Nephron (organoid): ENCODE data around the gene AFDN.

Experiments
- H3K27ac Mint-ChIP-seq, 3 experiments: 2 replicates each; pipeline ENCODE4 v1.8.0; 2020; ENCODE audit warnings: mixed read lengths in 3 of 3, mild to moderate bottlenecking in 2 of 3, moderate library complexity in 1 of 3
- H3K27me3 Mint-ChIP-seq: 2 replicates; pipeline ENCODE4 v1.8.0; 2021; ENCODE audit warnings: low read depth, mild to moderate bottlenecking, moderate library complexity, mixed read lengths
- H3K36me3 Mint-ChIP-seq: 2 replicates; pipeline ENCODE4 v1.8.0; 2020; ENCODE audit warnings: low read depth, mixed read lengths
- H3K4me1 Mint-ChIP-seq: 2 replicates; pipeline ENCODE4 v1.8.0; 2020; ENCODE audit warnings: mixed read lengths
- H3K4me3 Mint-ChIP-seq, 3 experiments: 2 replicates each; pipeline ENCODE4 v1.8.0; 2020; ENCODE audit warnings: mild to moderate bottlenecking in 3 of 3, mixed read lengths in 3 of 3, moderate library complexity in 2 of 3
- H3K9me3 Mint-ChIP-seq: 2 replicates; pipeline ENCODE4 v1.8.0; 2020; ENCODE audit warnings: mixed read lengths
- CTCF ChIP-seq, 3 experiments: fragments of 200-600 bp; sonication (generic); IDR thresholded peaks; one replicate each; pipeline ENCODE4 v1.5.0; 2021; ENCODE audit warnings: antibody characterized with exemption in 3 of 3; ENCODE audit not compliant: unreplicated experiment in 3 of 3

Gene AFDN

GRCh38 chr6:167863897-167864296, 37.2 kb downstream of the AFDN start:
- no peak for TF ChIP-seq CTCF (IDR thresholded peaks at IDR 0.05; ENCODE audit: unreplicated experiment in 3 of 3)
- Mint-ChIP-seq H3K36me3 (peaks cover 36% of the 10 kb centered on the region), H3K4me1 (peaks cover 26% of the 10 kb centered on the region), H3K27ac (no peak overlapping the region), H3K27me3 (no peaks in the 10 kb centered on the region), H3K9me3 (no peaks in the 10 kb centered on the region), H3K4me3 (no peak overlapping the region)

- TF ChIP-seq CTCF (IDR thresholded peaks at IDR 0.05; ENCODE audit: unreplicated experiment in 3 of 3): no peak
- no peaks in the 10 kb centered on the region for H3K27me3 Mint-ChIP-seq
- no peaks in the 10 kb centered on the region for H3K9me3 Mint-ChIP-seq
- H3K4me1 Mint-ChIP-seq: peaks cover 3% of the 10 kb centered on the region
- H3K4me3 Mint-ChIP-seq: no peak overlapping the region
- peaks cover 55% of the 10 kb centered on the region for H3K36me3 Mint-ChIP-seq
- H3K27ac Mint-ChIP-seq: peak overlapping the region in 2 of 3 experiments; percentile 27 to 54
Measured at GRCh38 chr6:167866642-167867041, 39.9 kb downstream of the AFDN start.

- H3K4me1 Mint-ChIP-seq: no peaks in the 10 kb centered on the region
- TF ChIP-seq CTCF (IDR thresholded peaks at IDR 0.05; ENCODE audit: unreplicated experiment in 3 of 3): no peak
- H3K9me3 Mint-ChIP-seq: no peaks in the 10 kb centered on the region
- no peaks in the 10 kb centered on the region for H3K27me3 Mint-ChIP-seq
- no peak overlapping the region for H3K27ac Mint-ChIP-seq
- H3K4me3 Mint-ChIP-seq: no peak overlapping the region
- H3K36me3 Mint-ChIP-seq: peaks cover 68% of the 10 kb centered on the region
Measured at GRCh38 chr6:167870321-167870720, 43.6 kb downstream of the AFDN start.

GRCh38 chr6:167872538-167873210, 46.0 kb downstream of the AFDN start:
- TF ChIP-seq CTCF (IDR thresholded peaks at IDR 0.05; ENCODE audit: unreplicated experiment in 3 of 3): no peak
- Mint-ChIP-seq H3K4me3 (no peak overlapping the region), H3K36me3 (peaks cover 68% of the 10 kb centered on the region), H3K27ac (no peak overlapping the region), H3K9me3 (no peaks in the 10 kb centered on the region), H3K27me3 (no peaks in the 10 kb centered on the region), H3K4me1 (no peaks in the 10 kb centered on the region)

- Mint-ChIP-seq H3K36me3 (peaks cover 69% of the 10 kb centered on the region), H3K27me3 (no peaks in the 10 kb centered on the region), H3K4me1 (no peaks in the 10 kb centered on the region), H3K27ac (no peak overlapping the region), H3K9me3 (no peaks in the 10 kb centered on the region), H3K4me3 (no peak overlapping the region)
- TF ChIP-seq CTCF (IDR thresholded peaks at IDR 0.05; ENCODE audit: unreplicated experiment in 3 of 3): no peak
Measured at GRCh38 chr6:167877994-167878779, 51.5 kb downstream of the AFDN start.
